HCT116 (cell line): Measurements from ENCODE around the gene C6orf47. TPM values are rescaled to one million over a fixed set of nuclear protein-coding genes. Genes with fewer than 3 reads are reported as not detected.

ENCODE experiments used
- ATAC-seq: fragments of 200-7000 bp; cut with Tn5 transposase; 2 replicates; pipeline ENCODE4 v1.9.1; 2020; ENCODE audit warnings: mild to moderate bottlenecking, moderate library complexity
- BruUV-seq: library from RNA; stranded (reverse); fragments of 400-500 nt; replicated peaks from 2 replicates; lab custom pipeline; 2021; lab: Mats Ljungman, UMichigan
- CTCF ChIA-PET: fragments of 300-600 bp; sonication (Branson Sonifier 250); formaldehyde crosslinking; loops from one replicate; lab custom pipeline; 2021; ENCODE audit warnings: antibody characterized with exemption; lab: Charles Lee
- POLR2A ChIA-PET: fragments of 300-600, 350-600 bp; sonication (Branson Sonifier 250); formaldehyde crosslinking; loops from one replicate; lab custom pipeline; 2021; ENCODE audit warnings: antibody characterized with exemption; lab: Charles Lee
- RAD21 ChIA-PET, 2 experiments: fragments of 300-600 bp; sonication (Branson Sonifier 250); formaldehyde crosslinking; loops; one replicate each; lab custom pipeline; 2023; ENCODE audit warnings: low total read pairs in 2 of 2; ENCODE audit not compliant: uncharacterized antibody in 2 of 2, unreplicated experiment in 2 of 2, low non-redundant PET in 1 of 2; lab: Charles Lee
- DNase-seq: peaks from one replicate; pipeline ENCODE4 v3.0.0-alpha.2; 2010; ENCODE audit warnings: low read depth, low spot score
- H2AFZ ChIP-seq: fragments of 200-600 bp; shearing (Covaris generic), sonication (generic); 2 replicates; pipeline ENCODE4 v1.6.1; 2017; ENCODE audit warnings: low read depth, mixed run types, mixed read lengths, antibody characterized with exemption, low read length; ENCODE audit not compliant: poor library complexity, severe bottlenecking
- H3K27ac ChIP-seq: 2 replicates; pipeline ENCODE4 v1.5.1; 2012; ENCODE audit warnings: low read depth, low read length
- H3K27me3 ChIP-seq: fragments of 200-600 bp; sonication (generic); 2 replicates; pipeline ENCODE4 v1.6.1; 2016; ENCODE audit warnings: mixed run types, low read length, mixed read lengths; ENCODE audit not compliant: insufficient read depth
- H3K36me3 ChIP-seq, 2 experiments: fragments of 200-500 bp in 1 of 2; fragments of 200-600 bp in 1 of 2; sonication (Bioruptor generic) in 1 of 2; sonication (generic) in 1 of 2; 2 replicates each; pipeline versions ENCODE4 v1.5.1 to v1.6.1; 2014 to 2016; ENCODE audit warnings: low read length in 2 of 2, inconsistent platforms in 1 of 2, mixed read lengths in 1 of 2, mixed run types in 1 of 2; ENCODE audit not compliant: insufficient read depth in 2 of 2, control insufficient read depth in 1 of 2
- H3K4me1 ChIP-seq, 2 experiments: fragments of 200-600 bp in 1 of 2; sonication (generic) in 1 of 2; 2 replicates each; pipeline versions ENCODE4 v1.5.1 to v1.6.1; 2012 to 2017; ENCODE audit warnings: low read length in 2 of 2, inconsistent platforms in 1 of 2, mild to moderate bottlenecking in 1 of 2, mixed read lengths in 1 of 2, mixed run types in 1 of 2, moderate library complexity in 1 of 2; ENCODE audit not compliant: insufficient read depth in 2 of 2, control insufficient read depth in 1 of 2
- H3K4me2 ChIP-seq: fragments of 200-600 bp; sonication (generic); 2 replicates; pipeline ENCODE4 v1.6.1; 2017; ENCODE audit warnings: mixed run types, low read length, mixed read lengths
- H3K4me3 ChIP-seq, 2 experiments: fragments of 200-600 bp in 1 of 2; sonication (generic) in 1 of 2; replicated peaks in 1 of 2; 2 replicates each; pipeline ENCODE4 v1.5.1; 2011 to 2016; ENCODE audit warnings: low read length in 2 of 2, control low read depth in 1 of 2, low read depth in 1 of 2, mild to moderate bottlenecking in 1 of 2, mixed read lengths in 1 of 2, mixed run types in 1 of 2
- H3K79me2 ChIP-seq: fragments of 200-600 bp; sonication (generic); 2 replicates; pipeline ENCODE4 v1.6.1; 2017; ENCODE audit warnings: mild to moderate bottlenecking, mixed run types, low read length, moderate library complexity, mixed read lengths; ENCODE audit not compliant: insufficient read depth
- H3K9ac ChIP-seq: fragments of 200-600 bp; sonication (generic); 2 replicates; pipeline ENCODE4 v1.6.1; 2016; ENCODE audit warnings: low read length, mixed read lengths
- H3K9me2 ChIP-seq: fragments of 200-600 bp; sonication (generic), shearing (Covaris generic); 2 replicates; pipeline ENCODE4 v1.6.1; 2017; ENCODE audit warnings: mixed run types, mild to moderate bottlenecking, moderate library complexity; ENCODE audit not compliant: insufficient read depth
- H3K9me3 ChIP-seq, 2 experiments: fragments of 200-500 bp in 1 of 2; fragments of 200-600 bp in 1 of 2; sonication (Bioruptor generic) in 1 of 2; sonication (generic) in 1 of 2; 2 replicates each; pipeline ENCODE4 v1.6.1; 2014 to 2017; ENCODE audit warnings: low read length in 2 of 2, mixed read lengths in 2 of 2, inconsistent platforms in 1 of 2, low read depth in 1 of 2, mild to moderate bottlenecking in 1 of 2, mixed run types in 1 of 2, moderate library complexity in 1 of 2; ENCODE audit not compliant: control insufficient read depth in 1 of 2, insufficient read depth in 1 of 2
- H4K20me1 ChIP-seq: fragments of 200-600 bp; sonication (generic), shearing (Covaris generic); 2 replicates; pipeline ENCODE4 v1.6.1; 2017; ENCODE audit warnings: mixed run types, mild to moderate bottlenecking, moderate library complexity; ENCODE audit not compliant: insufficient read depth
- CBX3 ChIP-seq: IDR thresholded peaks from 2 replicates; pipeline ENCODE4 v1.6.1; 2012; ENCODE audit warnings: low read depth
- CEBPB ChIP-seq: IDR thresholded peaks from 2 replicates; pipeline ENCODE4 v1.6.1; 2012; ENCODE audit warnings: low read depth
- EGR1 ChIP-seq: IDR thresholded peaks from 2 replicates; pipeline ENCODE4 v1.6.1; 2012; ENCODE audit warnings: low read depth
- ELF1 ChIP-seq: IDR thresholded peaks from 2 replicates; pipeline ENCODE4 v1.6.1; 2012; ENCODE audit warnings: low read depth, borderline replicate concordance
- EZH2phosphoT487 ChIP-seq: fragments of 200-600 bp; IDR thresholded peaks from 2 replicates; pipeline ENCODE4 v1.6.1; 2018; ENCODE audit warnings: antibody characterized with exemption, borderline replicate concordance
- FOSL1 ChIP-seq: IDR thresholded peaks from 2 replicates; pipeline ENCODE4 v1.6.1; 2012; ENCODE audit warnings: low read depth
- JUND ChIP-seq: IDR thresholded peaks from 2 replicates; pipeline ENCODE4 v1.6.1; 2012
- POLR2AphosphoS5 ChIP-seq: IDR thresholded peaks from 2 replicates; pipeline ENCODE4 v1.6.1; 2011; ENCODE audit warnings: mild to moderate bottlenecking, low read depth, low read length, moderate library complexity
- RAD21 ChIP-seq: IDR thresholded peaks from 2 replicates; pipeline ENCODE4 v1.6.1; 2012; ENCODE audit warnings: low read depth, mild to moderate bottlenecking
- REST ChIP-seq: IDR thresholded peaks from 2 replicates; pipeline ENCODE4 v1.6.1; 2012; ENCODE audit warnings: low read depth
- SIN3A ChIP-seq: IDR thresholded peaks from 2 replicates; pipeline ENCODE4 v1.6.1; 2012; ENCODE audit warnings: low read depth
- SP1 ChIP-seq: IDR thresholded peaks from 2 replicates; pipeline ENCODE4 v1.6.1; 2012; ENCODE audit warnings: low read depth
- SRF ChIP-seq: IDR thresholded peaks from 2 replicates; pipeline ENCODE4 v1.6.1; 2012; ENCODE audit warnings: low read depth
- ZFX ChIP-seq: fragments of 450-650 bp; IDR thresholded peaks from 2 replicates; pipeline ENCODE4 v1.6.1; 2017
- intact Hi-C: fragments of 100-400 bp; cut with micrococcal nuclease; formaldehyde crosslinking; loops from 2 replicates; pipeline ENCODE4 v1.10.0; 2022
- total RNA-seq: library from RNA; stranded (reverse); gene quantifications from one replicate; pipeline ENCODE4 v1.2.1, GENCODE V29; 2021; ENCODE audit not compliant: unreplicated experiment
- TF ChIP-seq, protein P1 (sequence below): IDR thresholded peaks from 2 replicates; pipeline ENCODE4 v1.6.1; 2012

Gene C6orf47
- total RNA-seq, 1 experiment from 2014 or later, result 13.4 TPM

GRCh38 chr6:31614684-31615578 lies 45.6 kb downstream of the C6orf47 start, which contains the start of gene AIF1:
AIF1 (plus strand) TSS chr6:31615234; CDS start chr6:31615330, 96 bp downstream.
- intact Hi-C loops, result no loop called here
- H3K27ac ChIP-seq, result no peak within 1 kb of the TSS
- DNase-seq, result no peak
- RAD21 ChIA-PET, result no interaction called here
- H3K4me2 ChIP-seq, result no peak within 1 kb of the TSS
- no peaks in the 10 kb centered on the region for H3K36me3 ChIP-seq
- TF ChIP-seq SRF, result no peak
- CTCF ChIA-PET, result interaction anchor here (1.4 kb wide), 1 partner anchor 17 kb away, joined by 5 read pairs; no protein-coding TSS in a partner anchor
- no peak within 1 kb of the TSS for H2AFZ ChIP-seq
- no peaks in the 10 kb centered on the region for H4K20me1 ChIP-seq
- POLR2A ChIA-PET, result no interaction called here
- ATAC-seq, result no peak
- H3K9ac ChIP-seq, result no peak within 1 kb of the TSS
- no peaks in the 10 kb centered on the region for H3K9me3 ChIP-seq
- H3K79me2 ChIP-seq, result no peaks in the 10 kb centered on the region
- no peaks in the 10 kb centered on the region for H3K9me2 ChIP-seq
- no peak within 1 kb of the TSS for H3K4me3 ChIP-seq
- no TSS peak for BruUV-seq
- H3K27me3 ChIP-seq, result no peaks in the 10 kb centered on the region
- peaks cover 0 to 6% of the 10 kb centered on the region in 2 experiments; a peak in 3 of 4 replicates for H3K4me1 ChIP-seq

- no peaks in the 10 kb centered on the region for H3K36me3 ChIP-seq
- no peak overlapping the region for H3K4me2 ChIP-seq
- no peak overlapping the region for H3K27ac ChIP-seq
- ATAC-seq (no peak), DNase-seq (no peak)
- RAD21 ChIA-PET, result no interaction called here
- no TSS peak for BruUV-seq
- peaks cover 0 to under 1% of the 10 kb centered on the region in 2 experiments; a peak in 2 of 4 replicates for H3K4me1 ChIP-seq
- intact Hi-C loops, result no loop called here
- no peaks in the 10 kb centered on the region for H3K79me2 ChIP-seq
- H3K9me2 ChIP-seq, result no peaks in the 10 kb centered on the region
- H3K9ac ChIP-seq, result no peak overlapping the region
- POLR2A ChIA-PET, result no interaction called here
- H3K27me3 ChIP-seq, result no peaks in the 10 kb centered on the region
- H2AFZ ChIP-seq, result no peak overlapping the region
- no peaks in the 10 kb centered on the region for H3K9me3 ChIP-seq
- no peak overlapping the region for H3K4me3 ChIP-seq
- H4K20me1 ChIP-seq, result no peaks in the 10 kb centered on the region
- CTCF ChIA-PET, result no interaction called here
- TF ChIP-seq CEBPB (no peak), SP1 (no peak), POLR2AphosphoS5 (no peak), REST (no peak), ELF1 (no peak), EZH2phosphoT487 (no peak), RAD21 (no peak), CBX3 (no peak), ZFX (no peak), SRF (no peak), SIN3A (no peak), EGR1 (no peak), FOSL1 (no peak), JUND (no peak)
- TF ChIP-seq, protein P1, sequence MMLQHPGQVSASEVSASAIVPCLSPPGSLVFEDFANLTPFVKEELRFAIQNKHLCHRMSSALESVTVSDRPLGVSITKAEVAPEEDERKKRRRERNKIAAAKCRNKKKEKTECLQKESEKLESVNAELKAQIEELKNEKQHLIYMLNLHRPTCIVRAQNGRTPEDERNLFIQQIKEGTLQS, result no peak
Measured at GRCh38 chr6:31614075-31614619, 46.4 kb downstream of the C6orf47 start.
